Measurements from ENCODE around the gene NSUN5. TPM values are rescaled to one million over a fixed set of nuclear protein-coding genes. Genes with fewer than 3 reads are reported as not detected.
A peak's percentile ranks its signal among the peaks of the same experiment; 100 is the strongest.

The NSUN5 gene
- total RNA-seq (2014; rRNA removed; shearing (Covaris generic)), result 15.3 and 25.5 TPM in 2 replicates
- 21.1 and 23.4 TPM in 2 replicates for polyA plus RNA-seq (2016; fragmentation: Nextera tagmentation; extraction: Ambion mirVana)

- Histone ChIP-seq H2AFZ (peak within 1 kb of the TSS; percentile 80), H3K9me2 (ENCODE audit: insufficient read depth) (no peaks in the 10 kb centered on the region), H3K4me2 (ENCODE audit: unreplicated experiment) (peak within 1 kb of the TSS; percentile 71), H3K36me3 (ENCODE audit: low read depth) (no peaks in the 10 kb centered on the region), H4K20me1 (ENCODE audit: insufficient read depth) (no peaks in the 10 kb centered on the region), H3K9me3 (ENCODE audit: low read depth) (no peaks in the 10 kb centered on the region), H3K79me2 (ENCODE audit: insufficient read depth) (0 out of 2 replicates have a peak, but pooled peaks cover 4% of the 10 kb centered on the region), H3F3A (ENCODE audit: insufficient read depth) (no peaks in the 10 kb centered on the region), H3K4me1 (ENCODE audit: insufficient read depth) (peaks cover 3% of the 10 kb centered on the region; the same call in 1 of the 2 replicates), H3K9ac (peak within 1 kb of the TSS; percentile 71), H3K27me3 (replicated peaks; ENCODE audit: insufficient read depth) (no peaks in the 10 kb centered on the region), H3K27ac (no peak within 1 kb of the TSS), H3K4me3 (peak within 1 kb of the TSS; percentile 77)
- peak; percentile 77 for DNase-seq
- WGBS, 2 experiments (ENCODE audit: low coverage in 1 of 2, low lambda C conversion rate in 2 of 2, missing lambda C conversion rate in 2 of 2), result 9 to 12% methylated on average over 36 to 37 of the region's 40 CpGs
- TF ChIP-seq EZH2 (IDR thresholded peaks at IDR 0.05; ENCODE audit: insufficient read depth, poor library complexity, severe bottlenecking) (no peak), EZH2phosphoT487 (IDR thresholded peaks at IDR 0.05; ENCODE audit: insufficient read depth, low read depth) (no peak)
- in situ Hi-C loops (cut with MboI), result no loop called here
These were observed at the start of gene NSUN5 for GRCh38 chr7:73308665-73309214. Gene NSUN5, minus strand, starts transcription at chr7:73308826. Its CDS starts 36 bp downstream, at chr7:73308790.

GRCh38 chr7:73356159-73356558, 47.5 kb upstream of the NSUN5 start:
- Histone ChIP-seq H3K4me1 (ENCODE audit: insufficient read depth) (no peaks in the 10 kb centered on the region), H3K27ac (no peak overlapping the region), H3K9me2 (ENCODE audit: insufficient read depth) (no peaks in the 10 kb centered on the region), H3K9me3 (ENCODE audit: low read depth) (no peaks in the 10 kb centered on the region), H3K4me2 (ENCODE audit: unreplicated experiment) (no peak overlapping the region), H3F3A (ENCODE audit: insufficient read depth) (no peaks in the 10 kb centered on the region), H4K20me1 (ENCODE audit: insufficient read depth) (no peaks in the 10 kb centered on the region), H3K9ac (no peak overlapping the region), H3K4me3 (no peak overlapping the region), H2AFZ (no peak overlapping the region), H3K27me3 (replicated peaks; ENCODE audit: insufficient read depth) (peaks cover 20% of the 10 kb centered on the region), H3K36me3 (ENCODE audit: low read depth) (no peaks in the 10 kb centered on the region), H3K79me2 (ENCODE audit: insufficient read depth) (no peaks in the 10 kb centered on the region)
- in situ Hi-C loops (cut with MboI), result no loop called here
- no peak for DNase-seq
- 72 to 76% methylated on average over 5 of the region's 5 CpGs for WGBS, 2 experiments (ENCODE audit: low coverage in 1 of 2, low lambda C conversion rate in 2 of 2, missing lambda C conversion rate in 2 of 2)
- TF ChIP-seq EZH2 (IDR thresholded peaks at IDR 0.05; ENCODE audit: insufficient read depth, poor library complexity, severe bottlenecking) (no peak), EZH2phosphoT487 (IDR thresholded peaks at IDR 0.05; ENCODE audit: insufficient read depth, low read depth) (no peak)

- Histone ChIP-seq H3K9me3 (ENCODE audit: low read depth) (no peaks in the 10 kb centered on the region), H3K79me2 (ENCODE audit: insufficient read depth) (no peaks in the 10 kb centered on the region), H3K27ac (no peak overlapping the region), H2AFZ (no peak overlapping the region), H3F3A (ENCODE audit: insufficient read depth) (no peaks in the 10 kb centered on the region), H3K27me3 (replicated peaks; ENCODE audit: insufficient read depth) (peaks cover 20% of the 10 kb centered on the region), H3K36me3 (ENCODE audit: low read depth) (no peaks in the 10 kb centered on the region), H3K4me2 (ENCODE audit: unreplicated experiment) (no peak overlapping the region), H3K9ac (no peak overlapping the region), H3K4me3 (no peak overlapping the region), H4K20me1 (ENCODE audit: insufficient read depth) (no peaks in the 10 kb centered on the region), H3K4me1 (ENCODE audit: insufficient read depth) (no peaks in the 10 kb centered on the region), H3K9me2 (ENCODE audit: insufficient read depth) (no peaks in the 10 kb centered on the region)
- TF ChIP-seq EZH2 (IDR thresholded peaks at IDR 0.05; ENCODE audit: insufficient read depth, poor library complexity, severe bottlenecking), result no peak
- in situ Hi-C loops (cut with MboI), result no loop called here
- WGBS, 2 experiments (ENCODE audit: low coverage in 1 of 2, low lambda C conversion rate in 2 of 2, missing lambda C conversion rate in 2 of 2), result 35 to 39% methylated on average over 17 of the region's 17 CpGs
- DNase-seq, result no peak
These were observed 46.2 kb upstream of the NSUN5 start for GRCh38 chr7:73354821-73355220.

DNA sequence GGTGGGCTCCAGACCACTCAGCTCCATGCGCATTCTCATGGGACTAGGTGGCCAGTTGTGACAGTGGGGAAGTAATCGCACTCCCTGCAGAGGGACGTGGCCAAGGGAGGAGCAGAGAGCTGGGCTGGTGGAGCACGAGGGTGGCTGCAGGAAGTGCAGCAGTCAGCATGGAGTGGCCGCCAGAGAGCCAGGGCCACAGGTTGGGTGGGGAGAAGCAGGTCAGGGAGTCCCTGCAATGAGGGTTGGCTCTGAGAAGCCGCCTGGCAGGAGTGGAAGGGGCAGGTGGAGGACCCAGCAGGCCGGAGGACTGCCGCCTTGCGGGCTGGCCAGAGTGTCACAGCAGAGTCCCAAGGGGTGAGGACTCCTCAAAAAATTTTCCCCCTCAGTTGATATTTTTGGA, 45.6 kb upstream of the NSUN5 start:
- Histone ChIP-seq H3K36me3 (ENCODE audit: low read depth) (no peaks in the 10 kb centered on the region), H3K79me2 (ENCODE audit: insufficient read depth) (no peaks in the 10 kb centered on the region), H3K27me3 (replicated peaks; ENCODE audit: insufficient read depth) (peaks cover 20% of the 10 kb centered on the region), H3K4me3 (no peak overlapping the region), H3K4me1 (ENCODE audit: insufficient read depth) (no peaks in the 10 kb centered on the region), H3K9ac (no peak overlapping the region), H3K9me3 (ENCODE audit: low read depth) (no peaks in the 10 kb centered on the region), H3F3A (ENCODE audit: insufficient read depth) (no peaks in the 10 kb centered on the region), H3K4me2 (ENCODE audit: unreplicated experiment) (no peak overlapping the region), H3K9me2 (ENCODE audit: insufficient read depth) (no peaks in the 10 kb centered on the region), H4K20me1 (ENCODE audit: insufficient read depth) (no peaks in the 10 kb centered on the region), H2AFZ (no peak overlapping the region), H3K27ac (no peak overlapping the region)
- WGBS, 2 experiments (ENCODE audit: low coverage in 1 of 2, low lambda C conversion rate in 2 of 2, missing lambda C conversion rate in 2 of 2), result 58% methylated on average over 9 of the region's 9 CpGs
- DNase-seq, result no peak
- in situ Hi-C loops (cut with MboI), result no loop called here
- TF ChIP-seq EZH2phosphoT487 (IDR thresholded peaks at IDR 0.05; ENCODE audit: insufficient read depth, low read depth) (no peak), EZH2 (IDR thresholded peaks at IDR 0.05; ENCODE audit: insufficient read depth, poor library complexity, severe bottlenecking) (no peak)

Data from GM23248 (cell line).